ENCODE data around the gene CALM3. TPM values are rescaled to one million over a fixed set of nuclear protein-coding genes. Genes with fewer than 3 reads are reported as not detected.
A peak's percentile ranks its signal among the peaks of the same experiment; 100 is the strongest.

CALM3 gene
- total and polyA plus RNA-seq, 7 donors, result 120 to 192 (median 145) TPM

- Histone ChIP-seq H3K4me3 (no peak overlapping the region), H3K9me3 (no peaks in the 10 kb centered on the region), H3K4me1 (peaks cover 11% of the 10 kb centered on the region), H3K36me3 (ENCODE audit: insufficient read depth in 1 of 2, low read depth in 1 of 2) (no peaks in the 10 kb centered on the region), H3K27ac (no peak overlapping the region), H3K27me3 (ENCODE audit: insufficient read depth in 3 of 3, low read length in 2 of 3) (peaks cover 0 to 62% (median 9%) of the 10 kb centered on the region in 3 donors)
- intact Hi-C loops (cut with DNase I), result no loop called here
- ATAC-seq (no peak), DNase-seq (no peak)
- 78 to 85% (median 83%) methylated on average over 2 of the region's 2 CpGs for WGBS, 3 donors
- TF ChIP-seq, protein P1, sequence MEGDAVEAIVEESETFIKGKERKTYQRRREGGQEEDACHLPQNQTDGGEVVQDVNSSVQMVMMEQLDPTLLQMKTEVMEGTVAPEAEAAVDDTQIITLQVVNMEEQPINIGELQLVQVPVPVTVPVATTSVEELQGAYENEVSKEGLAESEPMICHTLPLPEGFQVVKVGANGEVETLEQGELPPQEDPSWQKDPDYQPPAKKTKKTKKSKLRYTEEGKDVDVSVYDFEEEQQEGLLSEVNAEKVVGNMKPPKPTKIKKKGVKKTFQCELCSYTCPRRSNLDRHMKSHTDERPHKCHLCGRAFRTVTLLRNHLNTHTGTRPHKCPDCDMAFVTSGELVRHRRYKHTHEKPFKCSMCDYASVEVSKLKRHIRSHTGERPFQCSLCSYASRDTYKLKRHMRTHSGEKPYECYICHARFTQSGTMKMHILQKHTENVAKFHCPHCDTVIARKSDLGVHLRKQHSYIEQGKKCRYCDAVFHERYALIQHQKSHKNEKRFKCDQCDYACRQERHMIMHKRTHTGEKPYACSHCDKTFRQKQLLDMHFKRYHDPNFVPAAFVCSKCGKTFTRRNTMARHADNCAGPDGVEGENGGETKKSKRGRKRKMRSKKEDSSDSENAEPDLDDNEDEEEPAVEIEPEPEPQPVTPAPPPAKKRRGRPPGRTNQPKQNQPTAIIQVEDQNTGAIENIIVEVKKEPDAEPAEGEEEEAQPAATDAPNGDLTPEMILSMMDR (IDR thresholded peaks at IDR 0.05), result no peak
Observed at GRCh38 chr19:46640656-46641055, 39.5 kb downstream of the CALM3 start.

DNA sequence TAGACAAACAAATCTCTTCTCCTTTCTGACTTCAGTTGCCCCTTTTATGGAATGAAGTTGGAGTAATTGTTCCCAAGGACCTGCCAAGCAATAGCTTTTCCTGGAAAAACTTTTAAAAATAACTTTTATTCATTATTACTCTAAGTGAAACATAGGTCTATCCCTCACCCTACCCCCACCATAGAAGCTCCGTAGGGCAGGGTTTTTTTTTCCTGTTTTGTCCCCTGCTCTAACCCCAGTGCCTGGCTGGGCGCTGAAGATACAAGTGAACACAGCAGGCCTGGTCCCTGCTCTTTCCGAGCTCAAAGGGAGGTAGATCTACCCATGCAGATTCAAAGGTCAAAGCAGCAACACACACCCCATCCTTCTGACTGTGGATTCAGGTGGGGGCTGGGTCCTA is 43.6 kb downstream of the CALM3 start:
- no peak overlapping the region for H3K27ac ChIP-seq
- DNase-seq (peak in 1 of 2 donors; percentile 8), ATAC-seq (no peak)
- H3K9me3 ChIP-seq, result no peaks in the 10 kb centered on the region
- no peak overlapping the region for H3K4me3 ChIP-seq
- intact Hi-C loops (cut with DNase I), result no loop called here
- peaks cover 2 to 68% (median 20%) of the 10 kb centered on the region in 3 donors for H3K27me3 ChIP-seq (ENCODE audit: insufficient read depth in 3 of 3, low read length in 2 of 3)
- TF ChIP-seq, protein P1 (IDR thresholded peaks at IDR 0.05), result no peak
- H3K36me3 ChIP-seq (ENCODE audit: insufficient read depth in 1 of 2, low read depth in 1 of 2), result no peaks in the 10 kb centered on the region
- 45 to 54% (median 53%) methylated on average over 3 of the region's 3 CpGs for WGBS, 3 donors
- H3K4me1 ChIP-seq, result peaks cover 1% of the 10 kb centered on the region

DNA sequence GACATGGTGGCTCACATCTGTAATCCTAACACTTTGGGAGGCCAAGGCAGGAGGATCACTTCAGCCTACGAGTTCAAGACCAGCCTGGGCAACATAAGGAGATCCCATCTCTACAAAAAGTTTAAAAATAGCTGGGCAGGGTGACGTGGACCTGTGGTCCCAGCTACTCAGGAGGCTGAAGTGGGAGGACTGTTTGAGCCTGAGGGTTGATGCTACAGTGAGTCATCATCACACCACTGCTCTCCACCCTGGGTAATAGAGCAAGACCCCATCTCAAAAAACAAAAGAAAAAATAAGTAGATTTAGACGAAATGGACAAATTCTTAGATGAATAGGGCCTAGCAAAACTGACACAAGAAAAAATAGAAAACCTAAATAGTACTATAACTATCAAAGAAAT is 45.3 kb downstream of the CALM3 start:
- ATAC-seq, result no peak
- intact Hi-C loops (cut with DNase I), result no loop called here
- no peaks in the 10 kb centered on the region for H3K4me1 ChIP-seq
- H3K9me3 ChIP-seq, result no peaks in the 10 kb centered on the region
- H3K27me3 ChIP-seq (ENCODE audit: insufficient read depth in 3 of 3, low read length in 2 of 3), result peaks cover 2 to 62% (median 23%) of the 10 kb centered on the region in 3 donors
- peak in 1 of 2 donors; percentile 8 for DNase-seq
- no peak overlapping the region for H3K27ac ChIP-seq
- TF ChIP-seq, protein P1 (IDR thresholded peaks at IDR 0.05), result no peak
- 82 to 87% (median 87%) methylated on average over 3 of the region's 3 CpGs for WGBS, 3 donors
- no peak overlapping the region for H3K4me3 ChIP-seq
- no peaks in the 10 kb centered on the region for H3K36me3 ChIP-seq (ENCODE audit: insufficient read depth in 1 of 2, low read depth in 1 of 2)

GRCh38 chr19:46648060-46648960 is 47.2 kb downstream of the CALM3 start:
- 24 to 33% (median 26%) methylated on average over 36 to 63 of the region's 63 CpGs for WGBS, 3 donors
- no peaks in the 10 kb centered on the region for H3K9me3 ChIP-seq
- no peak overlapping the region for H3K4me3 ChIP-seq
- DNase-seq (peak in 1 of 2 donors; percentile 23), ATAC-seq (no peak)
- H3K27me3 ChIP-seq (ENCODE audit: insufficient read depth in 3 of 3, low read length in 2 of 3), result peaks cover 2 to 62% (median 26%) of the 10 kb centered on the region in 3 donors
- TF ChIP-seq, protein P1 (IDR thresholded peaks at IDR 0.05), result no peak
- intact Hi-C loops (cut with DNase I), result no loop called here
- no peaks in the 10 kb centered on the region for H3K36me3 ChIP-seq (ENCODE audit: insufficient read depth in 1 of 2, low read depth in 1 of 2)
- H3K27ac ChIP-seq, result no peak overlapping the region
- no peaks in the 10 kb centered on the region for H3K4me1 ChIP-seq

Measured in psoas muscle (tissue), 8 donors.